Endothelial cell (in vitro differentiated cells): Measurements from ENCODE around the gene MALAT1. TPM values are rescaled to one million over a fixed set of nuclear protein-coding genes. Genes with fewer than 3 reads are reported as not detected.
"Not testable (repeated sequence)": the region's sequence is repeated elsewhere in the genome, so short reads cannot be mapped to it uniquely, and the experiment has no call there.

Source experiments
- DNase-seq: peaks from one replicate; pipeline ENCODE4 v3.0.0; 2021; ENCODE audit warnings: low spot score
- H3K27ac Mint-ChIP-seq: one replicate; pipeline ENCODE4 v1.8.0; 2021; ENCODE audit warnings: mixed read lengths, inconsistent platforms; ENCODE audit not compliant: unreplicated experiment
- H3K27me3 Mint-ChIP-seq: one replicate; pipeline ENCODE4 v1.8.0; 2021; ENCODE audit warnings: mild to moderate bottlenecking, moderate library complexity, mixed read lengths, inconsistent platforms; ENCODE audit not compliant: unreplicated experiment
- H3K36me3 Mint-ChIP-seq: one replicate; pipeline ENCODE4 v1.8.0; 2021; ENCODE audit warnings: mild to moderate bottlenecking, low read depth, mixed read lengths, inconsistent platforms; ENCODE audit not compliant: unreplicated experiment
- H3K4me1 Mint-ChIP-seq: one replicate; pipeline ENCODE4 v1.8.0; 2021; ENCODE audit warnings: mild to moderate bottlenecking, mixed read lengths, inconsistent platforms; ENCODE audit not compliant: unreplicated experiment
- H3K4me3 Mint-ChIP-seq: one replicate; pipeline ENCODE4 v1.8.0; 2021; ENCODE audit warnings: mild to moderate bottlenecking, mixed read lengths, inconsistent platforms; ENCODE audit not compliant: unreplicated experiment
- H3K9me3 Mint-ChIP-seq: one replicate; pipeline ENCODE4 v1.8.0; 2021; ENCODE audit warnings: mixed read lengths, inconsistent platforms; ENCODE audit not compliant: unreplicated experiment
- long read RNA-seq: library from polyadenylated mRNA; unstranded; transcript quantifications from one replicate; pipeline ENCODE4 v2.0.0, GENCODE V29; 2020; ENCODE audit not compliant: unreplicated experiment
- total RNA-seq: library from RNA; stranded (reverse); fragmentation: NEBNext Ultra II Directional; extraction: Animal tissue kit (Norgen Biotek cat#: 25700); gene quantifications from one replicate; pipeline ENCODE4 v1.2.1, GENCODE V29; 2021; ENCODE audit not compliant: unreplicated experiment
- TF ChIP-seq, protein P1 (sequence below): fragments of 200-600 bp; sonication (generic); IDR thresholded peaks from one replicate; pipeline ENCODE4 v1.5.0; 2021; ENCODE audit warnings: antibody characterized with exemption; ENCODE audit not compliant: unreplicated experiment

MALAT1 gene
- total RNA-seq = 4,747 TPM
- long read RNA-seq, full-length matches to known transcripts = 2,621 of 2,623 reads
- long read RNA-seq, partial matches to known transcripts = 0 of 2,623 reads
- long read RNA-seq, other reads (novel, unspliced or antisense) = 2 of 2,623 reads

DNA sequence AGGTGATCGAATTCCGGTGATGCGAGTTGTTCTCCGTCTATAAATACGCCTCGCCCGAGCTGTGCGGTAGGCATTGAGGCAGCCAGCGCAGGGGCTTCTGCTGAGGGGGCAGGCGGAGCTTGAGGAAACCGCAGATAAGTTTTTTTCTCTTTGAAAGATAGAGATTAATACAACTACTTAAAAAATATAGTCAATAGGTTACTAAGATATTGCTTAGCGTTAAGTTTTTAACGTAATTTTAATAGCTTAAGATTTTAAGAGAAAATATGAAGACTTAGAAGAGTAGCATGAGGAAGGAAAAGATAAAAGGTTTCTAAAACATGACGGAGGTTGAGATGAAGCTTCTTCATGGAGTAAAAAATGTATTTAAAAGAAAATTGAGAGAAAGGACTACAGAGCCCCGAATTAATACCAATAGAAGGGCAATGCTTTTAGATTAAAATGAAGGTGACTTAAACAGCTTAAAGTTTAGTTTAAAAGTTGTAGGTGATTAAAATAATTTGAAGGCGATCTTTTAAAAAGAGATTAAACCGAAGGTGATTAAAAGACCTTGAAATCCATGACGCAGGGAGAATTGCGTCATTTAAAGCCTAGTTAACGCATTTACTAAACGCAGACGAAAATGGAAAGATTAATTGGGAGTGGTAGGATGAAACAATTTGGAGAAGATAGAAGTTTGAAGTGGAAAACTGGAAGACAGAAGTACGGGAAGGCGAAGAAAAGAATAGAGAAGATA is at the start of gene MALAT1:
MALAT1 (plus strand) TSS at position 69 of the 736 bp plus-strand sequence.
- peaks cover 31% of the 10 kb centered on the region for H3K4me1 Mint-ChIP-seq
- H3K9me3 Mint-ChIP-seq = no peaks in the 10 kb centered on the region
- H3K36me3 Mint-ChIP-seq = peaks cover 13% of the 10 kb centered on the region
- TF ChIP-seq, protein P1, sequence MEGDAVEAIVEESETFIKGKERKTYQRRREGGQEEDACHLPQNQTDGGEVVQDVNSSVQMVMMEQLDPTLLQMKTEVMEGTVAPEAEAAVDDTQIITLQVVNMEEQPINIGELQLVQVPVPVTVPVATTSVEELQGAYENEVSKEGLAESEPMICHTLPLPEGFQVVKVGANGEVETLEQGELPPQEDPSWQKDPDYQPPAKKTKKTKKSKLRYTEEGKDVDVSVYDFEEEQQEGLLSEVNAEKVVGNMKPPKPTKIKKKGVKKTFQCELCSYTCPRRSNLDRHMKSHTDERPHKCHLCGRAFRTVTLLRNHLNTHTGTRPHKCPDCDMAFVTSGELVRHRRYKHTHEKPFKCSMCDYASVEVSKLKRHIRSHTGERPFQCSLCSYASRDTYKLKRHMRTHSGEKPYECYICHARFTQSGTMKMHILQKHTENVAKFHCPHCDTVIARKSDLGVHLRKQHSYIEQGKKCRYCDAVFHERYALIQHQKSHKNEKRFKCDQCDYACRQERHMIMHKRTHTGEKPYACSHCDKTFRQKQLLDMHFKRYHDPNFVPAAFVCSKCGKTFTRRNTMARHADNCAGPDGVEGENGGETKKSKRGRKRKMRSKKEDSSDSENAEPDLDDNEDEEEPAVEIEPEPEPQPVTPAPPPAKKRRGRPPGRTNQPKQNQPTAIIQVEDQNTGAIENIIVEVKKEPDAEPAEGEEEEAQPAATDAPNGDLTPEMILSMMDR = no peak
- peaks cover 14% of the 10 kb centered on the region for H3K27me3 Mint-ChIP-seq
- no peak within 1 kb of the TSS for H3K4me3 Mint-ChIP-seq
- peak; percentile 93 for DNase-seq
- H3K27ac Mint-ChIP-seq = no peak within 1 kb of the TSS

DNA sequence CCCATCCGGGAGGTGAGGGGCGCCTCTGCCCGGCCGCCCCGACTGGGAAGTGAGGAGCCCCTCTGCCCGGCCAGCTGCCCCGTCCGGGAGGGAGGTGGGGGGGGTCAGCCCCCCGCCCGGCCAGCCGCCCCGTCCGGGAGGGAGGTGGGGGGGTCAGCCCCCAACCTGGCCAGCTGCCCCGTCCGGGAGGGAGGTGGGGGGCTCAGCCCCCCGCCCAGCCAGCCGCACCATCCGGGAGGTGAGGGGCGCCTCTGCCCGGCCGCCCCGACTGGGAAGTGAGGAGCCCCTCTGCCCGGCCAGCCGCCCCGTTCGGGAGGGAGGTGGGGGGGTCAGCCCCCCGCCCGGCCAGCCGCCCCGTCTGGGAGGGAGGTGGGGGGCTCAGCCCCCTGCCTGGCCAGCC is 47.5 kb upstream of the MALAT1 start:
- peaks cover 14% of the 10 kb centered on the region for H3K27me3 Mint-ChIP-seq
- not testable (repeated sequence) for H3K4me3 Mint-ChIP-seq, H3K4me1 Mint-ChIP-seq, H3K36me3 Mint-ChIP-seq, DNase-seq, H3K9me3 Mint-ChIP-seq, H3K27ac Mint-ChIP-seq

DNA sequence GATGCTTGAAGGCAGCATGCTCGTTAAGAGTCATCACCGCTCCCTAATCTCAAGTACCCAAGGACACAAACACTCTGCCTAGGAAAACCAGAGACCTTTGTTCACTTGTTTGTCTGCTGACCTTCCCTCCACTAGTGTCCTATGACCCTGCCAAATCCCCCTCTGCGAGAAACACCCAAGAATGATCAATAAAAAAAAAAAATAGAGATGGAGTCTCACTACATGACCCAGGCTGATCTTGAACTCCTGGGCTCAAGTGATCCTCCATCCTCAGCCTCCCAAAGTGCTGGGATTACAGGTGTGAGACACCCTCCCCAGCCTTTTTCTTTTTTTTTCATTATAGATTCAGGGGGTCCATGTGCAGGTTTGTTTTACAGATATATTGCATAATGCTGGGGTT is 46.6 kb upstream of the MALAT1 start:
- H3K27ac Mint-ChIP-seq, H3K9me3 Mint-ChIP-seq, DNase-seq, H3K4me1 Mint-ChIP-seq, H3K36me3 Mint-ChIP-seq, H3K4me3 Mint-ChIP-seq: not testable (repeated sequence)
- peaks cover 18% of the 10 kb centered on the region for H3K27me3 Mint-ChIP-seq

- Mint-ChIP-seq H3K9me3 (no peaks in the 10 kb centered on the region), H3K27ac (no peak overlapping the region), H3K27me3 (peaks cover 18% of the 10 kb centered on the region), H3K36me3 (no peaks in the 10 kb centered on the region), H3K4me1 (no peaks in the 10 kb centered on the region), H3K4me3 (peak overlapping the region; percentile 47)
- TF ChIP-seq, protein P1 = no peak
- DNase-seq = no peak
Measured at GRCh38 chr11:65452806-65453490, 45.9 kb upstream of the MALAT1 start.

DNA sequence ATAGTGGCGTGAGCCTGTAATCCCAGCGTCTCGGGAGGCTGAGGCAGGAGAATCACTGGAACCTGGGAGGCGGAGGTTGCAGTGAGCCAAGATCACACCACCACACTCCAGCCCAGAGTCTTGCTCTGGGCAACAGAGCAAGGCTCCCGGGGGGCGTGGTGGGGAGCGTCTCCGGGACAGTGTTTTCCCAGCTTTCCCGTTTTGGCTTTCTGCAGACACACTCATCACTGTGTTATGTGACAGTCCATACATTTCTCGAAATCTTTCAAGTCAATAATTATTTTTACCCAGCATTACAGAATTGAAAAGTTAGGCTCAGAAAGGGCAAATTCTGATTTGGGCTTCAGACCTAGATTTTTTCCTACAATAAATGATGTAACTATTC is 44.5 kb upstream of the MALAT1 start:
- Mint-ChIP-seq H3K36me3 (no peaks in the 10 kb centered on the region), H3K9me3 (no peaks in the 10 kb centered on the region), H3K4me1 (no peaks in the 10 kb centered on the region), H3K4me3 (peak overlapping the region; percentile 74), H3K27me3 (peaks cover 21% of the 10 kb centered on the region), H3K27ac (no peak overlapping the region)
- no peak for DNase-seq
- TF ChIP-seq, protein P1 = no peak
